H9 (cell line): ENCODE data around the gene FAM89B. TPM values are rescaled to one million over a fixed set of nuclear protein-coding genes. Genes with fewer than 3 reads are reported as not detected.

ENCODE experiments used
- DNase-seq: peaks from one replicate; pipeline ENCODE4 v3.0.0-alpha.2; 2017
- H2AFZ ChIP-seq: one replicate; pipeline ENCODE4 v1.6.1; 2013; ENCODE audit warnings: mild to moderate bottlenecking, low read length, control low read depth, moderate library complexity
- H2AK5ac ChIP-seq: 2 replicates; pipeline ENCODE4 v1.6.1; 2013; ENCODE audit warnings: low read length, control low read depth, mixed read lengths; ENCODE audit not compliant: insufficient read length
- H2BK120ac ChIP-seq: one replicate; pipeline ENCODE4 v1.6.1; 2013; ENCODE audit warnings: low read depth, mild to moderate bottlenecking, low read length, control low read depth, inconsistent platforms; ENCODE audit not compliant: poor library complexity, severe bottlenecking
- H2BK12ac ChIP-seq: 2 replicates; pipeline ENCODE4 v1.6.1; 2013; ENCODE audit warnings: low read length, control low read depth, mixed read lengths, low read depth; ENCODE audit not compliant: insufficient read length
- H2BK15ac ChIP-seq: 2 replicates; pipeline ENCODE4 v1.6.1; 2013; ENCODE audit warnings: low read depth, low read length, control low read depth
- H2BK20ac ChIP-seq: one replicate; pipeline ENCODE4 v1.6.1; 2013; ENCODE audit warnings: low read depth, mild to moderate bottlenecking, low read length, control low read depth, inconsistent platforms; ENCODE audit not compliant: poor library complexity, severe bottlenecking
- H2BK5ac ChIP-seq: 2 replicates; pipeline ENCODE4 v1.6.1; 2013; ENCODE audit warnings: low read length, control low read depth, mixed read lengths; ENCODE audit not compliant: insufficient read length
- H3K14ac ChIP-seq: 2 replicates; pipeline ENCODE4 v1.6.1; 2013; ENCODE audit warnings: low read length, control low read depth; ENCODE audit not compliant: insufficient read depth
- H3K18ac ChIP-seq: 2 replicates; pipeline ENCODE4 v1.6.1; 2013; ENCODE audit warnings: low read depth, mild to moderate bottlenecking, mixed read lengths, low read length, control low read depth; ENCODE audit not compliant: insufficient read length
- H3K23ac ChIP-seq: 2 replicates; pipeline ENCODE4 v1.6.1; 2013; ENCODE audit warnings: low read length, control low read depth, mixed read lengths, low read depth; ENCODE audit not compliant: insufficient read length
- H3K23me2 ChIP-seq: 2 replicates; pipeline ENCODE4 v1.6.1; 2013; ENCODE audit warnings: low read depth, mild to moderate bottlenecking, mixed read lengths, low read length, control low read depth; ENCODE audit not compliant: insufficient read length, poor library complexity, severe bottlenecking
- H3K27ac ChIP-seq: 2 replicates; pipeline ENCODE4 v1.5.1; 2013; ENCODE audit warnings: low read length, control low read depth, mixed read lengths, low read depth; ENCODE audit not compliant: insufficient read length
- H3K27me3 ChIP-seq: 2 replicates; pipeline ENCODE4 v1.6.1; 2013; ENCODE audit warnings: low read length, control low read depth, inconsistent platforms; ENCODE audit not compliant: insufficient read depth
- H3K4ac ChIP-seq: 2 replicates; pipeline ENCODE4 v1.6.1; 2013; ENCODE audit warnings: low read depth, mild to moderate bottlenecking, control low read depth, inconsistent platforms, low read length, moderate library complexity
- H3K4me1 ChIP-seq: 2 replicates; pipeline ENCODE4 v1.6.1; 2013; ENCODE audit warnings: low read length, control low read depth, inconsistent platforms; ENCODE audit not compliant: insufficient read depth
- H3K4me2 ChIP-seq: 2 replicates; pipeline ENCODE4 v1.6.1; 2013; ENCODE audit warnings: low read length, control low read depth, mixed read lengths; ENCODE audit not compliant: insufficient read length, insufficient read depth
- H3K56ac ChIP-seq: 2 replicates; pipeline ENCODE4 v1.6.1; 2013; ENCODE audit warnings: low read depth, mild to moderate bottlenecking, mixed read lengths, low read length, control low read depth; ENCODE audit not compliant: insufficient read length
- H3K79me1 ChIP-seq: 2 replicates; pipeline ENCODE4 v1.6.1; 2013; ENCODE audit warnings: low read depth, mild to moderate bottlenecking, moderate library complexity, low read length, control low read depth, inconsistent platforms; ENCODE audit not compliant: insufficient read depth, poor library complexity, severe bottlenecking
- H3K79me2 ChIP-seq: 2 replicates; pipeline ENCODE4 v1.6.1; 2013; ENCODE audit warnings: low read length, control low read depth, inconsistent platforms; ENCODE audit not compliant: insufficient read depth
- H3K9ac ChIP-seq: 2 replicates; pipeline ENCODE4 v1.6.1; 2013; ENCODE audit warnings: low read length, control low read depth, mixed read lengths; ENCODE audit not compliant: insufficient read length; ENCODE audit errors: extremely low read depth
- H3K9me3 ChIP-seq: one replicate; pipeline ENCODE4 v1.6.1; 2013; ENCODE audit warnings: low read depth, low read length, inconsistent platforms; ENCODE audit not compliant: control insufficient read depth
- H3T11ph ChIP-seq: one replicate; pipeline ENCODE4 v1.6.1; 2013; ENCODE audit warnings: mild to moderate bottlenecking, low read length, control low read depth, inconsistent platforms
- H4K20me1 ChIP-seq: one replicate; pipeline ENCODE4 v1.6.1; 2013; ENCODE audit not compliant: control insufficient read depth, insufficient read length, insufficient read depth
- H4K5ac ChIP-seq: 2 replicates; pipeline ENCODE4 v1.6.1; 2013; ENCODE audit warnings: low read depth, mild to moderate bottlenecking, mixed read lengths, low read length, control low read depth; ENCODE audit not compliant: insufficient read length
- H4K8ac ChIP-seq: replicated peaks from 2 replicates; pipeline ENCODE4 v1.6.1; 2013; ENCODE audit warnings: low read length, control low read depth, mixed read lengths, low read depth; ENCODE audit not compliant: insufficient read length
- H4K91ac ChIP-seq: 2 replicates; pipeline ENCODE4 v1.6.1; 2013; ENCODE audit warnings: low read depth, mild to moderate bottlenecking, moderate library complexity, mixed read lengths, low read length, control low read depth; ENCODE audit not compliant: insufficient read length
- H3K27ac Mint-ChIP-seq, 3 experiments: 2 replicates in 2 of 3; 3 replicates in 1 of 3; pipeline ENCODE4 v1.8.0; 2020 to 2021; ENCODE audit warnings: mixed read lengths in 3 of 3, mild to moderate bottlenecking in 1 of 3, moderate library complexity in 1 of 3
- H3K27me3 Mint-ChIP-seq: 2 replicates; pipeline ENCODE4 v1.8.0; 2021; ENCODE audit warnings: low read depth, mild to moderate bottlenecking, moderate library complexity, mixed read lengths
- H3K36me3 Mint-ChIP-seq, 3 experiments: 2 replicates in 2 of 3; 3 replicates in 1 of 3; pipeline ENCODE4 v1.8.0; 2020 to 2021; ENCODE audit warnings: low read depth in 3 of 3, mixed read lengths in 3 of 3; ENCODE audit not compliant: insufficient read depth in 1 of 3
- H3K4me1 Mint-ChIP-seq, 2 experiments: 2 replicates each; pipeline ENCODE4 v1.8.0; 2020; ENCODE audit warnings: mixed read lengths in 2 of 2
- H3K4me3 Mint-ChIP-seq, 2 experiments: 2 replicates in 1 of 2; 3 replicates in 1 of 2; pipeline ENCODE4 v1.8.0; 2020 to 2021; ENCODE audit warnings: mild to moderate bottlenecking in 2 of 2, mixed read lengths in 2 of 2, moderate library complexity in 1 of 2
- H3K9me3 Mint-ChIP-seq, 2 experiments: 2 replicates in 1 of 2; 3 replicates in 1 of 2; pipeline ENCODE4 v1.8.0; 2020; ENCODE audit warnings: mild to moderate bottlenecking in 2 of 2, mixed read lengths in 2 of 2, moderate library complexity in 1 of 2
- WGBS: extraction: QIAGEN DNeasy Blood & Tissue Kit; methylation state at CpG from one replicate; pipeline ENCODE4 v1.1.7; 2013; ENCODE audit warnings: missing lambda C conversion rate, low lambda C conversion rate, mixed read lengths; ENCODE audit not compliant: insufficient read length; ENCODE audit errors: extremely low coverage; 5-methylcytosine and 5-hydroxymethylcytosine counted together
- total RNA-seq: library from RNA; stranded (reverse); gene quantifications from 2 replicates; pipeline ENCODE4 v1.2.1, GENCODE V29; 2021
- TF ChIP-seq, protein P1 (sequence below): fragments of 200-600 bp; sonication (generic); conservative IDR thresholded peaks from 3 replicates; pipeline ENCODE4 v1.8.0; 2021; ENCODE audit warnings: antibody characterized with exemption, mild to moderate bottlenecking

FAM89B gene
- total RNA-seq, 1 experiment from 2014 or later: 21.7 TPM

DNA sequence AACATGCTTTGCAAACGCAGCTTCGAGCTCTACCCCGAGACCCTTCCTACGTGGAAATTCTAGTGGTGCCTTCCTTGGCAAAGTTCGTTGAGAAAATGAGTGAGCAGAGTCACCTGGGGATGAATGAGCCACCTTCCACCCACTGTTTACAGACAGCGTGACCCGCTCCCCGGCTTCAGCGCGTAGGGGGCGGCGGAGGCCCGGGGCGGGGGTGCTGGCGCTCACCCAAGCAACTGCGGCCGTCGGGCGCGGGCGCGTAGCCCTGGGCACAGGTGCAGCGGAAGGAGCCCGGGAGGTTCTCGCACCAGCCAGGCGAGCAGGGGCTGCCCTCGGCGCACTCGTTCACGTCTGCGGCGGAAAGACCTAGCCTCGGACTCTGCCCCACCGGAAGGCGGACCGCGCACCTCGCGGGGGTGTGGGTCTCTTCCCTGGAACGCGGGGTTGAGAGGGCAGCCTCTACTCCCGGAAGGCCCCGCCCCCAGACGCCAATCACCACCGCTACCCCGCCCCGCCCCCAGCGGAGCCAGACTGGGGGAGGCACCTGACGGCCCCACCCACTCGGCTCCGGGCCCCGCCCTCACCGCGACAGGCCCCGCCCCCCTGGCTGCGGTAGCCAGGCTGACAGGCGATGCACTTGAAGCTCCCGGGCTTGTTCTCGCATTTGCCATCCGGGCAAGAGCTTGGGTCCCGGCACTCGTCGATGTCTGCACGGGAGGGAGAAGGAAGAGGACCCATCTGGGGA lies 25.9 kb upstream of the FAM89B start:
- H4K8ac ChIP-seq: no peak overlapping the region
- Mint-ChIP-seq H3K4me1 (peaks cover 17 to 31% of the 10 kb centered on the region in 2 experiments), H3K27ac (no peak overlapping the region), H3K4me3 (peak overlapping the region; percentile 57 to 73), H3K27me3 (peaks cover 85% of the 10 kb centered on the region), H3K36me3 (no peaks in the 10 kb centered on the region; a peak in 1 of 7 replicates), H3K9me3 (peaks cover 0 to 2% of the 10 kb centered on the region in 2 experiments; a peak in 1 of 5 replicates)
- no peak overlapping the region for H2BK12ac ChIP-seq
- DNase-seq: peak; percentile 96
- H3K56ac ChIP-seq: no peak overlapping the region
- no peak overlapping the region for H2BK5ac ChIP-seq
- no peaks in the 10 kb centered on the region for H3K79me1 ChIP-seq
- H4K20me1 ChIP-seq: no peaks in the 10 kb centered on the region
- WGBS: no CpG with 5 or more reads among the region's 64 CpGs
- H2AK5ac ChIP-seq: no peak overlapping the region
- no peak overlapping the region for H3K27ac ChIP-seq
- no peak overlapping the region for H3K23ac ChIP-seq
- peaks cover 2% of the 10 kb centered on the region for H3K23me2 ChIP-seq
- no peak overlapping the region for H2BK20ac ChIP-seq
- TF ChIP-seq, protein P1, sequence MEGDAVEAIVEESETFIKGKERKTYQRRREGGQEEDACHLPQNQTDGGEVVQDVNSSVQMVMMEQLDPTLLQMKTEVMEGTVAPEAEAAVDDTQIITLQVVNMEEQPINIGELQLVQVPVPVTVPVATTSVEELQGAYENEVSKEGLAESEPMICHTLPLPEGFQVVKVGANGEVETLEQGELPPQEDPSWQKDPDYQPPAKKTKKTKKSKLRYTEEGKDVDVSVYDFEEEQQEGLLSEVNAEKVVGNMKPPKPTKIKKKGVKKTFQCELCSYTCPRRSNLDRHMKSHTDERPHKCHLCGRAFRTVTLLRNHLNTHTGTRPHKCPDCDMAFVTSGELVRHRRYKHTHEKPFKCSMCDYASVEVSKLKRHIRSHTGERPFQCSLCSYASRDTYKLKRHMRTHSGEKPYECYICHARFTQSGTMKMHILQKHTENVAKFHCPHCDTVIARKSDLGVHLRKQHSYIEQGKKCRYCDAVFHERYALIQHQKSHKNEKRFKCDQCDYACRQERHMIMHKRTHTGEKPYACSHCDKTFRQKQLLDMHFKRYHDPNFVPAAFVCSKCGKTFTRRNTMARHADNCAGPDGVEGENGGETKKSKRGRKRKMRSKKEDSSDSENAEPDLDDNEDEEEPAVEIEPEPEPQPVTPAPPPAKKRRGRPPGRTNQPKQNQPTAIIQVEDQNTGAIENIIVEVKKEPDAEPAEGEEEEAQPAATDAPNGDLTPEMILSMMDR: no peak
- H2BK120ac ChIP-seq: no peak overlapping the region
- H4K91ac ChIP-seq: no peak overlapping the region
- no peak overlapping the region for H4K5ac ChIP-seq
- H3T11ph ChIP-seq: no peak overlapping the region
- H3K4me1 ChIP-seq: no peaks in the 10 kb centered on the region
- H3K9me3 ChIP-seq: no peaks in the 10 kb centered on the region
- no peak overlapping the region for H2BK15ac ChIP-seq
- H3K4ac ChIP-seq: no peak overlapping the region
- peak overlapping the region; percentile 33 for H3K4me2 ChIP-seq
- H3K18ac ChIP-seq: no peak overlapping the region
- H3K14ac ChIP-seq: no peak overlapping the region
- no peak overlapping the region for H2AFZ ChIP-seq
- H3K79me2 ChIP-seq: no peaks in the 10 kb centered on the region
- no peak overlapping the region for H3K9ac ChIP-seq
- peaks cover 4% of the 10 kb centered on the region; the same call in 1 of the 2 replicates for H3K27me3 ChIP-seq
